BLaER1 (cell line): ENCODE measurements around the gene CPAMD8.

Experiments used
- H3K27ac ChIP-seq: shearing (Covaris generic); formaldehyde crosslinking; 2 replicates; pipeline ENCODE4 v1.8.1; 2022
- H3K27me3 ChIP-seq: shearing (Covaris generic); formaldehyde crosslinking; 2 replicates; pipeline ENCODE4 v1.8.1; 2022
- H3K36me3 ChIP-seq: shearing (Covaris generic); formaldehyde crosslinking; 2 replicates; pipeline ENCODE4 v1.8.1; 2022
- H3K4me1 ChIP-seq: shearing (Covaris generic); formaldehyde crosslinking; 2 replicates; pipeline ENCODE4 v1.8.1; 2022
- H3K4me2 ChIP-seq: shearing (Covaris generic); formaldehyde crosslinking; 2 replicates; pipeline ENCODE4 v1.8.1; 2022
- H3K4me3 ChIP-seq: shearing (Covaris generic); formaldehyde crosslinking; 2 replicates; pipeline ENCODE4 v1.8.1; 2022
- H3K9ac ChIP-seq: shearing (Covaris generic); formaldehyde crosslinking; 2 replicates; pipeline ENCODE4 v1.8.1; 2022
- H3K9me3 ChIP-seq: shearing (Covaris generic); formaldehyde crosslinking; 2 replicates; pipeline ENCODE4 v1.8.1; 2022
- H4K20me1 ChIP-seq: shearing (Covaris generic); formaldehyde crosslinking; 2 replicates; pipeline ENCODE4 v1.8.1; 2022
- Cebpa-rat ChIP-seq: shearing (Covaris generic); IDR thresholded peaks from 2 replicates; pipeline ENCODE4 v1.8.1; 2022

CPAMD8 gene

GRCh38 chr19:16892436-16892835 lies 134.2 kb downstream of the CPAMD8 start:
- Histone ChIP-seq H3K36me3 (0 out of 2 replicates have a peak, but pooled peaks cover 10% of the 10 kb centered on the region), H3K4me2 (peak overlapping the region; percentile 90)

GRCh38 chr19:16891696-16892382 lies 134.8 kb downstream of the CPAMD8 start:
- Histone ChIP-seq H4K20me1 (no peaks in the 10 kb centered on the region), H3K9me3 (no peaks in the 10 kb centered on the region), H3K4me2 (peak overlapping the region; percentile 90), H3K4me3 (peak overlapping the region; percentile 32), H3K27me3 (no peaks in the 10 kb centered on the region), H3K36me3 (0 out of 2 replicates have a peak, but pooled peaks cover 10% of the 10 kb centered on the region), H3K4me1 (peaks cover 99% of the 10 kb centered on the region), H3K9ac (peak overlapping the region; percentile 94), H3K27ac (peak overlapping the region; percentile 99)
- TF ChIP-seq Cebpa-rat, result no peak

More at GRCh38 chr19:16892436-16892835, 134.2 kb downstream of the CPAMD8 start:
- peaks cover 93% of the 10 kb centered on the region for H3K4me1 ChIP-seq
- no peak for TF ChIP-seq Cebpa-rat
- no peaks in the 10 kb centered on the region for H4K20me1 ChIP-seq
- H3K9ac ChIP-seq, result peak overlapping the region; percentile 94
- no peaks in the 10 kb centered on the region for H3K27me3 ChIP-seq
- H3K9me3 ChIP-seq, result no peaks in the 10 kb centered on the region
- peak overlapping the region; percentile 99 for H3K27ac ChIP-seq
- H3K4me3 ChIP-seq, result peak overlapping the region; percentile 32

GRCh38 chr19:16890461-16891184 lies 136.0 kb downstream of the CPAMD8 start:
- Histone ChIP-seq H3K9me3 (no peaks in the 10 kb centered on the region), H4K20me1 (no peaks in the 10 kb centered on the region), H3K27me3 (no peaks in the 10 kb centered on the region), H3K4me2 (peak overlapping the region; percentile 90), H3K27ac (peak overlapping the region; percentile 99), H3K36me3 (0 out of 2 replicates have a peak, but pooled peaks cover 10% of the 10 kb centered on the region), H3K9ac (peak overlapping the region; percentile 94), H3K4me1 (peaks cover 100% of the 10 kb centered on the region), H3K4me3 (peak overlapping the region; percentile 70)
- TF ChIP-seq Cebpa-rat, result no peak

- no peaks in the 10 kb centered on the region for H3K9me3 ChIP-seq
- no peak for TF ChIP-seq Cebpa-rat
- H3K4me2 ChIP-seq, result peak overlapping the region; percentile 90
- H3K9ac ChIP-seq, result peak overlapping the region; percentile 94
- no peaks in the 10 kb centered on the region for H3K27me3 ChIP-seq
- H3K36me3 ChIP-seq, result 0 out of 2 replicates have a peak, but pooled peaks cover 10% of the 10 kb centered on the region
- H3K27ac ChIP-seq, result peak overlapping the region; percentile 99
- peaks cover 94% of the 10 kb centered on the region for H3K4me1 ChIP-seq
- H3K4me3 ChIP-seq, result peak overlapping the region; percentile 70
- H4K20me1 ChIP-seq, result no peaks in the 10 kb centered on the region
These were observed 136.6 kb downstream of the CPAMD8 start for GRCh38 chr19:16889883-16890460.

DNA sequence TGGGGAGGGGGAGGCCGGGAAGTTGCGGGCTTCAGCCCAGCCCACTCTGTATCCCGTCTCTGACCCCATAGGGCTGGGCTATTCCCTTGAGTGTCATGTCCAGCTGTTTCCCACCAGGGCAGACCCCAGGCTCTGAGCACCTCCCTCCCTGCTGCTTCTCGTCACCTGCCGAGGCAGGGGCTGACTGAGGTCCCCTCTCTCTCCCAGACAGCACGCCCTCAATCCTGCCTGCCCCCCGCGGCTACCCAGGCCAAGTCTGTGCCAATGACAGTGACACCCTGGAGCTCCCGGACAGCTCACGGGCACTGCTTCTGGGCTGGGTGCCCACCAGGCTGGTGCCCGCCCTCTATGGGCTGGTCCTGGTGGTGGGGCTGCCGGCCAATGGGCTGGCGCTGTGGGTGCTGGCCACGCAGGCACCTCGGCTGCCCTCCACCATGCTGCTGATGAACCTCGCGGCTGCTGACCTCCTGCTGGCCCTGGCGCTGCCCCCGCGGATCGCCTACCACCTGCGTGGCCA lies 137.2 kb downstream of the CPAMD8 start:
- H3K4me3 ChIP-seq, result peak overlapping the region; percentile 70
- H4K20me1 ChIP-seq, result no peaks in the 10 kb centered on the region
- H3K36me3 ChIP-seq, result 0 out of 2 replicates have a peak, but pooled peaks cover 10% of the 10 kb centered on the region
- peak overlapping the region; percentile 90 for H3K4me2 ChIP-seq
- H3K4me1 ChIP-seq, result peaks cover 88% of the 10 kb centered on the region
- H3K9ac ChIP-seq, result peak overlapping the region; percentile 94
- H3K27me3 ChIP-seq, result no peaks in the 10 kb centered on the region
- H3K27ac ChIP-seq, result peak overlapping the region; percentile 99
- no peak for TF ChIP-seq Cebpa-rat
- H3K9me3 ChIP-seq, result no peaks in the 10 kb centered on the region

- H4K20me1 ChIP-seq, result no peaks in the 10 kb centered on the region
- no peaks in the 10 kb centered on the region for H3K27me3 ChIP-seq
- peak within 1 kb of the TSS; percentile 94 for H3K9ac ChIP-seq
- H3K4me1 ChIP-seq, result peaks cover 85% of the 10 kb centered on the region
- H3K9me3 ChIP-seq, result peaks cover 5% of the 10 kb centered on the region
- TF ChIP-seq Cebpa-rat, result no peak
- peak within 1 kb of the TSS; percentile 99 for H3K27ac ChIP-seq
- H3K36me3 ChIP-seq, result 0 out of 2 replicates have a peak, but pooled peaks cover 10% of the 10 kb centered on the region
- peak within 1 kb of the TSS; percentile 70 for H3K4me3 ChIP-seq
- H3K4me2 ChIP-seq, result peak within 1 kb of the TSS; percentile 90
These were observed 137.8 kb downstream of the CPAMD8 start, which contains the start of gene F2RL3 for GRCh38 chr19:16888629-16889365. Gene F2RL3 (plus strand): TSS chr19:16888999. CDS start chr19:16889190, 191 bp downstream.

- peak overlapping the region; percentile 90 for H3K4me2 ChIP-seq
These were observed 139.0 kb downstream of the CPAMD8 start for GRCh38 chr19:16887353-16888265.

DNA sequence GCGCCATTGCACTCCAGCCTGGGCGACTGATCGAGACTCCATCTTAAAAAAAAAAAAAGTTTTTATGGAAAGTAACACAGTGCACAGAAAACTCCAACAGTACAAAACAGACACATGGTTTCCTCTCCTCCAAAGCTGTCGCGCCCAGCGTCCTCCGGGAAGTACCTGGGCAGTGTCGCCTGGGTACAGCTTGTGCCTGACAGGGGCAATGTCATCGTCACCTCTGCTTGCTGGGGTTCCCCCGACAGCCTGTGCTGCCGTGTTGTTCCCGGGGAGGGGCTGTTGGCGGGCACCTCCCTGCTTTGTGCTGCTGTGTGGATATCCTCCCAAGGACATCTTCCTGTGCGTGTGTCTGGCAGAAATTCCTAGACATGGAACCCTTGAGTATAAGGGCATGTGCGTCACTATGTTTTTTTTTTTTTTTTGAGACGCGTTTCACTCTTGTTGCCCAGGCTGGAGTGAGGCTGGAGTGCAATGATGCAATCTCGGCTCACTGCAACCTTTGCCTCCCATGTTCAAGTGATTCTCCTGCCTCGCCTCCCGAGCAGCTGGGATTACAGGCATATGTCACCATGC lies 140.2 kb downstream of the CPAMD8 start:
- Histone ChIP-seq H3K27me3 (no peaks in the 10 kb centered on the region), H3K9me3 (peaks cover 29% of the 10 kb centered on the region), H4K20me1 (no peaks in the 10 kb centered on the region), H3K27ac (peak overlapping the region; percentile 99), H3K36me3 (peaks cover 26% of the 10 kb centered on the region), H3K4me3 (no peak overlapping the region), H3K4me2 (peak overlapping the region; percentile 90), H3K9ac (no peak overlapping the region), H3K4me1 (peaks cover 68% of the 10 kb centered on the region)
- no peak for TF ChIP-seq Cebpa-rat

More at GRCh38 chr19:16887353-16888265, 139.0 kb downstream of the CPAMD8 start:
- peaks cover 14% of the 10 kb centered on the region; the same call in 1 of the 2 replicates for H3K36me3 ChIP-seq
- peak overlapping the region; percentile 94; the same call in 1 of the 2 replicates for H3K9ac ChIP-seq
- peaks cover 17% of the 10 kb centered on the region for H3K9me3 ChIP-seq
- no peaks in the 10 kb centered on the region for H4K20me1 ChIP-seq
- peaks cover 80% of the 10 kb centered on the region for H3K4me1 ChIP-seq
- TF ChIP-seq Cebpa-rat, result no peak
- no peaks in the 10 kb centered on the region for H3K27me3 ChIP-seq
- no peak overlapping the region; the same call in 1 of the 2 replicates for H3K4me3 ChIP-seq
- H3K27ac ChIP-seq, result peak overlapping the region; percentile 99
